ENCODE data around the gene CCDC78.

CCDC78 gene

GRCh38 chr16:719815-720446 is 6.3 kb downstream of the CCDC78 start:
- no peaks in the 10 kb centered on the region for H3K9me3 ChIP-seq
- peaks cover 17% of the 10 kb centered on the region for H3K4me1 ChIP-seq
- H3K4me3 ChIP-seq (ENCODE audit: low read depth, low read length) = peak overlapping the region; percentile 79
- TF ChIP-seq, protein P1, sequence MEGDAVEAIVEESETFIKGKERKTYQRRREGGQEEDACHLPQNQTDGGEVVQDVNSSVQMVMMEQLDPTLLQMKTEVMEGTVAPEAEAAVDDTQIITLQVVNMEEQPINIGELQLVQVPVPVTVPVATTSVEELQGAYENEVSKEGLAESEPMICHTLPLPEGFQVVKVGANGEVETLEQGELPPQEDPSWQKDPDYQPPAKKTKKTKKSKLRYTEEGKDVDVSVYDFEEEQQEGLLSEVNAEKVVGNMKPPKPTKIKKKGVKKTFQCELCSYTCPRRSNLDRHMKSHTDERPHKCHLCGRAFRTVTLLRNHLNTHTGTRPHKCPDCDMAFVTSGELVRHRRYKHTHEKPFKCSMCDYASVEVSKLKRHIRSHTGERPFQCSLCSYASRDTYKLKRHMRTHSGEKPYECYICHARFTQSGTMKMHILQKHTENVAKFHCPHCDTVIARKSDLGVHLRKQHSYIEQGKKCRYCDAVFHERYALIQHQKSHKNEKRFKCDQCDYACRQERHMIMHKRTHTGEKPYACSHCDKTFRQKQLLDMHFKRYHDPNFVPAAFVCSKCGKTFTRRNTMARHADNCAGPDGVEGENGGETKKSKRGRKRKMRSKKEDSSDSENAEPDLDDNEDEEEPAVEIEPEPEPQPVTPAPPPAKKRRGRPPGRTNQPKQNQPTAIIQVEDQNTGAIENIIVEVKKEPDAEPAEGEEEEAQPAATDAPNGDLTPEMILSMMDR (IDR thresholded peaks at IDR 0.05; ENCODE audit: low read depth, low read length) = peak; percentile 45
- H3K27me3 ChIP-seq = no peaks in the 10 kb centered on the region
- peak; percentile 60 for DNase-seq
- H3K36me3 ChIP-seq = peaks cover 23% of the 10 kb centered on the region

DNA sequence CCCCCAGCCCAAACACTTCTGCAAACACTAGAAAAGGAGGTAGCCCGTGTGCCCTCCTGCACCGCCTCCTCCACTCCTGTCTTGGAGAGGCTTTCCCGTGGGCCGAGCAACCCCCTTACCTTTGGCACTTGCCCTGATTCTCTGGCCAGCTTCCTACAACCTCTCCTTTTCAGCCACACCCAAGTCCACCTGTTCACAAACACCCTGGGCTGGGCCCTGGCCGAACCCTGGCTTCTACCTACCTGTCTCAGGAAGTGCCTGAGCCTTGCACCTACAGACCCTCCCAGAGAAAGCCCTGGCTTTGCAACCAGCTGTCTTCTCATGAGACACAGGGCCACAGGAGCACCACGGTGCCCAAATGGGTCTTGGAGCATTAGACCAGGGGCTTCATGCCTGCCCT is 7.3 kb downstream of the CCDC78 start:
- no peak for DNase-seq
- Histone ChIP-seq H3K4me3 (ENCODE audit: low read depth, low read length) (no peak overlapping the region), H3K9me3 (no peaks in the 10 kb centered on the region), H3K4me1 (peaks cover 22% of the 10 kb centered on the region), H3K27me3 (no peaks in the 10 kb centered on the region), H3K36me3 (peaks cover 23% of the 10 kb centered on the region)
- TF ChIP-seq, protein P1 (IDR thresholded peaks at IDR 0.05; ENCODE audit: low read depth, low read length) = no peak

DNA sequence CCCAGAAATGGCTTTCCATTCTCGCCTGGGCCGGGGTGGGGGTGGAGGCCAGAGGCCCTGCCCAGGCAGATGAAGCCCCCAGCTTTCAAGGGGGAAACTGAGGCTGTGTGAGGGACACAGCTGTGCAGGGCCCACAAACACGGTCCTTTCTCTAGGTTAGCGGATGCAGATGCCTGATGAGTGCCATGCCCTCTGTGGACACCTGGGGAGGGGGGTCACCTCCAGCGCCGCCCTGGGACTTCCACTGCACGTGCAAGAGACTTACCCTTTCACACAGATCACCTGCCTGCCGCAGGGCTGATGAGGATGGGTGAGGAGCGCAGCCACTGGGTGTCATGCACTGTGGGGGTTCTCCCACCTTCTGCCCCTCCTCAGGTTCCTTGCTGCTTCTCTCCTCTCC is 7.9 kb downstream of the CCDC78 start:
- DNase-seq = no peak
- TF ChIP-seq, protein P1 (IDR thresholded peaks at IDR 0.05; ENCODE audit: low read depth, low read length) = no peak
- Histone ChIP-seq H3K4me3 (ENCODE audit: low read depth, low read length) (no peak overlapping the region), H3K9me3 (no peaks in the 10 kb centered on the region), H3K4me1 (peaks cover 22% of the 10 kb centered on the region), H3K36me3 (peaks cover 21% of the 10 kb centered on the region), H3K27me3 (no peaks in the 10 kb centered on the region)

DNA sequence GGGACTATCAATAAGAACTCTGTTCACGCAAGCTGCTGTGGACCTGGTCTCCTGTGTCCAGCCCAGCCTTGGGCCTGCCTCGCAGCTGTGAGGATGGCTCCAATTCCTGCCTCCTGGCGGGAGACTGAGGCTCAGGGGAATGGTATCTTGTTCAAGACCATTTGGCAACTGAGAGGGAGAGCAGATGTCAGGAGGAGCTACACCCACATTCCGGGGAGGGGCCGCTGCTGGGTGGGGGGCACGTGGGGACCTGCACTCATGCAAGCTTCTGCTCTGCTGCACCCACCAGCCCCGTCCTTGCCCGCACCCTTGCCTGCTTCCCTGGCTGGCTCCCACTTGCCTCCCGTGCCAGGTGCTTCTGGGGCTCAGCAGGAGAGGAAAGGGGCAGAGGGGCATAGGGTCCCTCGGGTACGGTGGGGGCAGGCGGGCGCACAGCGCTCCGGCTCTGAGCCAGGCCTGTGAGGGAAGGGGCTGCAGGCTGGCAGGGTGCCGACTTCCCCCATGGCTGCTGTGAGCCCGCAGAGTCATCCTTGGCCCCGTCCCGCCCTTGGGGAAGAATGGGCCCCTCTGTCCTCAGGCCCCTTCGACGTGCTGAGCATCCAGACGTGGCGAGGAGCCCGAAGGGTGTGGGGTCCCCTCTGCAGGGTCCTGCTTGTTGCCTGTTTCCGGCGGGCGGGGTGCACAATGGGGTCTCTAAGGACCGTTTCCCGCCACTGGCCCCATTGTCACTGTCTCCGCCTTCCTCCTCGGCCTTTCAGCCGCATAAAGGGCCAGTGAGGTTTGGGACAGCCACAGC is 8.6 kb downstream of the CCDC78 start:
- Histone ChIP-seq H3K27me3 (no peaks in the 10 kb centered on the region), H3K4me1 (peaks cover 22% of the 10 kb centered on the region), H3K4me3 (ENCODE audit: low read depth, low read length) (no peak overlapping the region)

GRCh38 chr16:716768-717325 is 9.4 kb downstream of the CCDC78 start:
- no peak for DNase-seq
- Histone ChIP-seq H3K4me3 (ENCODE audit: low read depth, low read length) (peak overlapping the region; percentile 60), H3K36me3 (peaks cover 9% of the 10 kb centered on the region), H3K27me3 (no peaks in the 10 kb centered on the region), H3K9me3 (no peaks in the 10 kb centered on the region), H3K4me1 (peaks cover 21% of the 10 kb centered on the region)
- TF ChIP-seq, protein P1 (IDR thresholded peaks at IDR 0.05; ENCODE audit: low read depth, low read length) = no peak

More for the DNA sequence above, 8.6 kb downstream of the CCDC78 start:
- DNase-seq = no peak
- TF ChIP-seq, protein P1 (IDR thresholded peaks at IDR 0.05; ENCODE audit: low read depth, low read length) = no peak
- Histone ChIP-seq H3K36me3 (peaks cover 13% of the 10 kb centered on the region), H3K9me3 (no peaks in the 10 kb centered on the region)

DNA sequence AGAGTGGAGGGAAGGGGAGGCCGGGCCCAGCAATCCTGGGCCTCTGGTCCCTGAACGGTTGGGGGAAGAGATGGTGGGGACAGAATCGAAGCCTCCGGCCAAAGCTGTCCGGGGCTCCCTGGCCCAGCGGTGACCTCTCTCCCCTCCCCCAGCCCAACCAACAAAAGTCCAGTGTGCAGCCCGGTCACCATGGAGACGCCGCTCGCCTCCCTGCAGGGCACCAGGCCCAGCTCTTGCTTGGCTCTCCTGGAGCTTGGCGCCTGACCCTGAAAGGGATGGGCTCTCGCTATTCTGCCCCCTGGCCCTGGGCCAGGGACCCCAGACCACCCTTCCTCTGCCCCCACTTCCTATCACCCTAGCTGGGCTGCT is 10.1 kb downstream of the CCDC78 start:
- no peaks in the 10 kb centered on the region for H3K27me3 ChIP-seq
- H3K4me1 ChIP-seq = peaks cover 22% of the 10 kb centered on the region
- peak overlapping the region; percentile 60 for H3K4me3 ChIP-seq (ENCODE audit: low read depth, low read length)
- DNase-seq = peak; percentile 70
- H3K9me3 ChIP-seq = no peaks in the 10 kb centered on the region
- H3K36me3 ChIP-seq = peaks cover 5% of the 10 kb centered on the region
- TF ChIP-seq, protein P1 (IDR thresholded peaks at IDR 0.05; ENCODE audit: low read depth, low read length) = no peak
